Measurements from ENCODE around the gene SHKBP1. TPM values are rescaled to one million over a fixed set of nuclear protein-coding genes. Genes with fewer than 3 reads are reported as not detected.
"Not testable (repeated sequence)": the region's sequence is repeated elsewhere in the genome, so short reads cannot be mapped to it uniquely, and the experiment has no call there.

Gene SHKBP1
- polyA plus RNA-seq, 5 donors = 34.3 to 55.7 (median 38.9) TPM

GRCh38 chr19:40613690-40614621 is 37.3 kb downstream of the SHKBP1 start:
- DNase-seq = peak in 1 of 2 donors; percentile 60

- DNase-seq = peak; percentile 80 to 81
Observed at GRCh38 chr19:40614622-40615411, 38.1 kb downstream of the SHKBP1 start.

- no peak for DNase-seq
Observed at GRCh38 chr19:40616178-40616577, 39.5 kb downstream of the SHKBP1 start.

- no peak for DNase-seq
Observed at GRCh38 chr19:40616941-40617340, 40.3 kb downstream of the SHKBP1 start.

GRCh38 chr19:40617961-40618360 is 41.3 kb downstream of the SHKBP1 start:
- DNase-seq = no peak

GRCh38 chr19:40619333-40620160 is 42.9 kb downstream of the SHKBP1 start:
- no peak for DNase-seq

- no peak for DNase-seq
Observed at GRCh38 chr19:40620161-40620485, 43.5 kb downstream of the SHKBP1 start.

- no peak for DNase-seq
Observed at GRCh38 chr19:40621283-40621682, 44.6 kb downstream of the SHKBP1 start.

GRCh38 chr19:40621966-40622772 is 45.5 kb downstream of the SHKBP1 start:
- no peak for DNase-seq

GRCh38 chr19:40622773-40623075 is 46.1 kb downstream of the SHKBP1 start:
- DNase-seq = no peak

- no peak for DNase-seq
Observed at GRCh38 chr19:40623403-40624251, 47.0 kb downstream of the SHKBP1 start.

- DNase-seq = not testable (repeated sequence)
Observed at GRCh38 chr19:40624369-40625153, 47.9 kb downstream of the SHKBP1 start.

- DNase-seq = no peak
Observed at GRCh38 chr19:40625406-40626120, 48.9 kb downstream of the SHKBP1 start.

GRCh38 chr19:40626918-40627317 is 50.2 kb downstream of the SHKBP1 start:
- no peak for DNase-seq

- DNase-seq = no peak
Observed at GRCh38 chr19:40627486-40628279, 51.0 kb downstream of the SHKBP1 start.

- no peak for DNase-seq
Observed at GRCh38 chr19:40629346-40629745, 52.7 kb downstream of the SHKBP1 start.

- DNase-seq = no peak
Observed at GRCh38 chr19:40630571-40631160, 54.0 kb downstream of the SHKBP1 start.
